Measurements from ENCODE around the gene ATP2B1.

The ATP2B1 gene

GRCh38 chr12:89748791-89749190, 40.2 kb upstream of the ATP2B1 start:
- TF ChIP-seq CTCF (IDR thresholded peaks at IDR 0.05; ENCODE audit: insufficient read depth, low read depth, low read length, missing control alignments) = no peak
- no peak overlapping the region for H3K4me3 ChIP-seq (ENCODE audit: low read depth, low read length)
- DNase-seq (ENCODE audit: low read depth) = no peak

GRCh38 chr12:89745286-89745685, 36.6 kb upstream of the ATP2B1 start:
- DNase-seq (ENCODE audit: low read depth) = no peak
- no peak overlapping the region for H3K4me3 ChIP-seq (ENCODE audit: low read depth, low read length)
- TF ChIP-seq CTCF (IDR thresholded peaks at IDR 0.05; ENCODE audit: insufficient read depth, low read depth, low read length, missing control alignments) = no peak

DNA sequence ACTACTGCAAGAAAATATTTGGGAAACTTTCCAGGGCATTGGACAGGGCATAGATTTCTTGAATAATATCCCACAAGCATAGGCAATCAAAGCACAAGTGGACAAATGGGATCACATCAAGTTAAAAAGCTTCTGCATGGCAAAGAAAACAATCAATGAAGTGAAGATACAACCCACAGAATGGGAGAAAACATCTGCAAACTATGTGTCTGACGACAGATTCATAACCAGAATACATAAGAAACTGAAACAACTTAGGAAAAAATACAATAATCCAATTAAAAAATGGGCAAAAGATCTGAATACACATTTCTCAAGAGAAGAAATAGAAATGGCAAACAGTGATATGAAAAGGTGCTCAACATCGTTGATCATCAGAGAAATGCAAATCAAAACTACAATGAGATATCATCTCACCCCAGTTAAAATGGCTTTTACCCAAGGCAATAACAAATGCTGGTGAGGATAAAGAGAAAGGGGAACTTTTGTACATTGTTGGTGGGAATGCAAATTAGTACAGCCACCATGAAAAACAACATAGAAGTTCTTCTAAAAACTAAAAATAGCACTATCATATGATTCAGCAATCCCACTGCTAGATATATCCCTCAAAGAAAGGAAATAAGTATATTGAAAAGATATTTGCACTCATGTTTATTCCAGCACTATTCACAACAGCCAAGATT, 33.8 kb upstream of the ATP2B1 start:
- no peak overlapping the region for H3K4me3 ChIP-seq (ENCODE audit: low read depth, low read length)
- TF ChIP-seq CTCF (IDR thresholded peaks at IDR 0.05; ENCODE audit: insufficient read depth, low read depth, low read length, missing control alignments) = no peak
- no peak for DNase-seq (ENCODE audit: low read depth)

GRCh38 chr12:89740943-89741342, 32.3 kb upstream of the ATP2B1 start:
- DNase-seq (ENCODE audit: low read depth) = no peak
- no peak overlapping the region for H3K4me3 ChIP-seq (ENCODE audit: low read depth, low read length)
- no peak for TF ChIP-seq CTCF (IDR thresholded peaks at IDR 0.05; ENCODE audit: insufficient read depth, low read depth, low read length, missing control alignments)

GRCh38 chr12:89736995-89737394, 28.4 kb upstream of the ATP2B1 start:
- TF ChIP-seq CTCF (IDR thresholded peaks at IDR 0.05; ENCODE audit: insufficient read depth, low read depth, low read length, missing control alignments) = no peak
- DNase-seq (ENCODE audit: low read depth) = no peak
- no peak overlapping the region for H3K4me3 ChIP-seq (ENCODE audit: low read depth, low read length)

DNA sequence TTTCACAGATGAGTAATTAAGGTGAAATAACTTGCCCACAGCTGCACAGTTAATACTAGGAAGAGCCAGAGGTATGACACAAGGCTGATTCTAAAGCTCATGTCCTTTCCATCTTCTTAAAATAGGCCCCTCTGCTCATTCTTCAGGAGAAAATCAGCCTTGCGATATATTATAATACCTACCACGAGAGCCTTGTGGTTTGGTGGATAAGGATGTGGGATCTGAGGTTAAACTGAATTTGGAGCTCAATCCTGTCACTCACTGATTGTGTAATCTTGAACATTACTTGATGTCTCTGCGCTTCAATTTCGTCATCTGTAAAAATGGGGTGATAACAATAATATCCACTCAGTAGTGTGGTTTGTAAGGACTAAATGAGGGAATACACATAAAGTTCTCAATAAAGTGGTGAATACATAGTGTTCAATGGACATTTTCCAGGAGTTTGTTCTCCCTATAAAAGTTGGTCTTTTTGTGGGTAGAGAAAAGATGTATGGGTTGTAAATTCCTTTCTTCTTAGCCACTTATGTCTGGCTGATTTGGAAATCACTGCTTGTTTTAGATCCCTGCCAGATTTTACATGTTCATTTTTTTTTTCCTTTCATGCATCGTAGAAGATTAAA, 25.1 kb upstream of the ATP2B1 start:
- TF ChIP-seq CTCF (IDR thresholded peaks at IDR 0.05; ENCODE audit: insufficient read depth, low read depth, low read length, missing control alignments) = no peak
- H3K4me3 ChIP-seq (ENCODE audit: low read depth, low read length) = no peak overlapping the region
- no peak for DNase-seq (ENCODE audit: low read depth)

GRCh38 chr12:89732522-89732921, 23.9 kb upstream of the ATP2B1 start:
- no peak for DNase-seq (ENCODE audit: low read depth)
- TF ChIP-seq CTCF (IDR thresholded peaks at IDR 0.05; ENCODE audit: insufficient read depth, low read depth, low read length, missing control alignments) = no peak
- H3K4me3 ChIP-seq (ENCODE audit: low read depth, low read length) = no peak overlapping the region
